Fibroblast of villous mesenchyme (primary cell): Measurements from ENCODE around the gene ATXN7. TPM values are rescaled to one million over a fixed set of nuclear protein-coding genes. Genes with fewer than 3 reads are reported as not detected.

Experiments
- DNase-seq: peaks from one replicate; pipeline ENCODE4 v3.0.0-alpha.2; 2010; ENCODE audit warnings: low read depth
- H3K4me3 ChIP-seq: 2 replicates; pipeline ENCODE4 v1.5.1; 2011; ENCODE audit warnings: low read depth, mild to moderate bottlenecking, low read length
- CTCF ChIP-seq: IDR thresholded peaks from 2 replicates; pipeline ENCODE4 v1.5.1; 2012; ENCODE audit warnings: low read depth, mild to moderate bottlenecking, low read length; ENCODE audit not compliant: insufficient read depth
- total RNA-seq: library from RNA; depleted of rRNA; stranded (reverse); fragments of >200 nt; gene quantifications from 2 replicates; pipeline ENCODE4 v1.2.3, GENCODE V29; 2012

Gene ATXN7
- total RNA-seq, 1 donor: 14.7 TPM

GRCh38 chr3:63951492-63952247 is 88.0 kb downstream of the ATXN7 start:
- no peak for TF ChIP-seq CTCF
- no peak overlapping the region for H3K4me3 ChIP-seq
- no peak for DNase-seq

GRCh38 chr3:63952248-63952594 is 88.6 kb downstream of the ATXN7 start:
- no peak overlapping the region for H3K4me3 ChIP-seq
- TF ChIP-seq CTCF: no peak
- DNase-seq: no peak

- H3K4me3 ChIP-seq: no peak overlapping the region
- DNase-seq: no peak
- no peak for TF ChIP-seq CTCF
Measured at GRCh38 chr3:63954182-63954581, 90.5 kb downstream of the ATXN7 start.

GRCh38 chr3:63955036-63955650 is 91.5 kb downstream of the ATXN7 start:
- TF ChIP-seq CTCF: no peak
- no peak for DNase-seq
- H3K4me3 ChIP-seq: no peak overlapping the region

GRCh38 chr3:63955830-63956545 is 92.3 kb downstream of the ATXN7 start:
- no peak overlapping the region for H3K4me3 ChIP-seq
- DNase-seq: no peak
- no peak for TF ChIP-seq CTCF

- DNase-seq: no peak
- H3K4me3 ChIP-seq: no peak overlapping the region
- no peak for TF ChIP-seq CTCF
Measured at GRCh38 chr3:63959146-63959545, 95.5 kb downstream of the ATXN7 start.
